ENCODE data around the gene RBM27.

- no peak for TF ChIP-seq EP300 (IDR thresholded peaks at IDR 0.05)
- no peak for TF ChIP-seq POLR2A (IDR thresholded peaks at IDR 0.05)
- no peak for TF ChIP-seq CTCF (IDR thresholded peaks at IDR 0.05)
Observed at GRCh38 chr5:146164382-146164781, 39.0 kb upstream of the RBM27 start.
